Fibroblast of lung (primary cell): Measurements from ENCODE around the gene LRRC18.

ENCODE experiments used
- EZH2 ChIP-seq: IDR thresholded peaks from 2 replicates; pipeline ENCODE4 v1.5.1; 2012; ENCODE audit warnings: low read length, control low read depth, mild to moderate bottlenecking; ENCODE audit errors: missing control alignments
- TF ChIP-seq, protein P1 (sequence below), 2 donors: IDR thresholded peaks in 1 of 2; conservative IDR thresholded peaks in 1 of 2; 1 replicate in 1 of 2; 2 replicates in 1 of 2; pipeline ENCODE4 v1.5.1; 2011 to 2012; ENCODE audit warnings: low read length in 2 of 2, control low read depth in 1 of 2, inconsistent platforms in 1 of 2, low read depth in 1 of 2, mild to moderate bottlenecking in 1 of 2

- TF ChIP-seq, protein P1, sequence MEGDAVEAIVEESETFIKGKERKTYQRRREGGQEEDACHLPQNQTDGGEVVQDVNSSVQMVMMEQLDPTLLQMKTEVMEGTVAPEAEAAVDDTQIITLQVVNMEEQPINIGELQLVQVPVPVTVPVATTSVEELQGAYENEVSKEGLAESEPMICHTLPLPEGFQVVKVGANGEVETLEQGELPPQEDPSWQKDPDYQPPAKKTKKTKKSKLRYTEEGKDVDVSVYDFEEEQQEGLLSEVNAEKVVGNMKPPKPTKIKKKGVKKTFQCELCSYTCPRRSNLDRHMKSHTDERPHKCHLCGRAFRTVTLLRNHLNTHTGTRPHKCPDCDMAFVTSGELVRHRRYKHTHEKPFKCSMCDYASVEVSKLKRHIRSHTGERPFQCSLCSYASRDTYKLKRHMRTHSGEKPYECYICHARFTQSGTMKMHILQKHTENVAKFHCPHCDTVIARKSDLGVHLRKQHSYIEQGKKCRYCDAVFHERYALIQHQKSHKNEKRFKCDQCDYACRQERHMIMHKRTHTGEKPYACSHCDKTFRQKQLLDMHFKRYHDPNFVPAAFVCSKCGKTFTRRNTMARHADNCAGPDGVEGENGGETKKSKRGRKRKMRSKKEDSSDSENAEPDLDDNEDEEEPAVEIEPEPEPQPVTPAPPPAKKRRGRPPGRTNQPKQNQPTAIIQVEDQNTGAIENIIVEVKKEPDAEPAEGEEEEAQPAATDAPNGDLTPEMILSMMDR (conservative IDR thresholded peaks at IDR 0.05 in 1 of 2, IDR thresholded peaks at IDR 0.05 in 1 of 2; ENCODE audit: low read depth in 1 of 2, low read length in 2 of 2), result no peak
- no peak for TF ChIP-seq EZH2
Measured at GRCh38 chr10:48924988-48925387, 14.7 kb downstream of the LRRC18 start.
